Measurements from ENCODE around the gene RGL3.
"Not testable (repeated sequence)": the region's sequence is repeated elsewhere in the genome, so short reads cannot be mapped to it uniquely, and the experiment has no call there.

The RGL3 gene

GRCh38 chr19:11356676-11357550, 62.2 kb downstream of the RGL3 start:
- DNase-seq = no peak

- no peak for DNase-seq
These were observed 63.1 kb downstream of the RGL3 start for GRCh38 chr19:11356074-11356397.

GRCh38 chr19:11355160-11356073, 63.7 kb downstream of the RGL3 start, which contains the start of gene PLPPR2:
TSS of gene PLPPR2 (plus strand) at chr19:11355432. CDS start at chr19:11357674, 2,242 bp downstream.
- no peak for DNase-seq

GRCh38 chr19:11354102-11354501, 65.0 kb downstream of the RGL3 start:
- DNase-seq = not testable (repeated sequence)

- DNase-seq = no peak
These were observed 69.9 kb downstream of the RGL3 start for GRCh38 chr19:11349171-11349570.

GRCh38 chr19:11347546-11348039, 71.5 kb downstream of the RGL3 start:
- DNase-seq = no peak

- peak; percentile 92 for DNase-seq
These were observed 72.8 kb downstream of the RGL3 start, which contains the start of the genes CCDC159 and TMEM205 for GRCh38 chr19:11346104-11346940. TSS of gene CCDC159 (plus strand) at chr19:11346519. CDS start at chr19:11346607, 88 bp downstream. TSS of gene TMEM205 (minus strand) at chr19:11346268. CDS start at chr19:11345619, 649 bp downstream.

GRCh38 chr19:11345122-11345803, 73.9 kb downstream of the RGL3 start:
- no peak for DNase-seq

All from SIG-M5 (cell line).